ENCODE data around the gene TRAK2.
A peak's percentile ranks its signal among the peaks of the same experiment; 100 is the strongest.
"Not testable (repeated sequence)": the region's sequence is repeated elsewhere in the genome, so short reads cannot be mapped to it uniquely, and the experiment has no call there.

Gene TRAK2, protein sequence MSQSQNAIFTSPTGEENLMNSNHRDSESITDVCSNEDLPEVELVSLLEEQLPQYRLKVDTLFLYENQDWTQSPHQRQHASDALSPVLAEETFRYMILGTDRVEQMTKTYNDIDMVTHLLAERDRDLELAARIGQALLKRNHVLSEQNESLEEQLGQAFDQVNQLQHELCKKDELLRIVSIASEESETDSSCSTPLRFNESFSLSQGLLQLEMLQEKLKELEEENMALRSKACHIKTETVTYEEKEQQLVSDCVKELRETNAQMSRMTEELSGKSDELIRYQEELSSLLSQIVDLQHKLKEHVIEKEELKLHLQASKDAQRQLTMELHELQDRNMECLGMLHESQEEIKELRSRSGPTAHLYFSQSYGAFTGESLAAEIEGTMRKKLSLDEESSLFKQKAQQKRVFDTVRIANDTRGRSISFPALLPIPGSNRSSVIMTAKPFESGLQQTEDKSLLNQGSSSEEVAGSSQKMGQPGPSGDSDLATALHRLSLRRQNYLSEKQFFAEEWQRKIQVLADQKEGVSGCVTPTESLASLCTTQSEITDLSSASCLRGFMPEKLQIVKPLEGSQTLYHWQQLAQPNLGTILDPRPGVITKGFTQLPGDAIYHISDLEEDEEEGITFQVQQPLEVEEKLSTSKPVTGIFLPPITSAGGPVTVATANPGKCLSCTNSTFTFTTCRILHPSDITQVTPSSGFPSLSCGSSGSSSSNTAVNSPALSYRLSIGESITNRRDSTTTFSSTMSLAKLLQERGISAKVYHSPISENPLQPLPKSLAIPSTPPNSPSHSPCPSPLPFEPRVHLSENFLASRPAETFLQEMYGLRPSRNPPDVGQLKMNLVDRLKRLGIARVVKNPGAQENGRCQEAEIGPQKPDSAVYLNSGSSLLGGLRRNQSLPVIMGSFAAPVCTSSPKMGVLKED

DNA sequence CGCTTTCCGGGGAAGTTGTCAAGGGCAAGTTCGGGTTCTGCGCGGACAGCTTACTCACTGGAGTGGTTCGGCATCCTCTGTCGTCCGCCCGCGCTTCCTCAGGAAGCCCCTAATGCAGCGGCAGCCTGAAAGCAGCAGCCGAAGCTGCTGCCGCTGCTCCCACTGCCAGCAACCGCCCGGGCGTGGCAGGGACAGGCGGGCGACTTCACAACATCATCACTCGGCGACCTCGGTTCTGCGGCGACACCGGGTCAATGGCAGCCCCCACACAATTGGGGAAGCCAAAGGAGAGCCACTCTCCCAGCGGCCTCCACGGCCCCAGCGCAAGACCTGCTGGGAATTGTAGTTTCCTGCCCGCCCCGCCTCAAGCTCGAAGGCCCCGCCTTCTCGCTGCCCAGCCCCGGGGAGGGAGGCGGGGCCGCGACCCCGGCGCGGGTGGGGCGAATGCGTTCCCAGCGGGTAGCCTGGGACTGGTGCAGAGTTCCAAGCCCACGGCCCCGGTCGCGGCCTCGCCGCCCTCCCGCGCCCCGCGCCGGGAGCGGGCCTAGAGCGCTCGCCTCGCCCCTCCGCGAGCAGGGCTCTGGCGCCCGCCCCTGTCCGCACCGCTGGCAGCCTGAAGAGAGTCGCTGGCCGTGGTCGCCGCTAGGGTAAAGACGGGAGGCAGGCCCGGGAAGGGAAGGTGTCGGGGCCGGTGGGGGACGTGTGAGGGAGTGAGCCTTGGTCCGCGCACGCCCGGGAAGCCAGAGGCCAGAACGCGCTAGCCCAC, at the start of gene TRAK2, which contains the start of gene STRADB:
Gene TRAK2, minus strand, starts transcription at position 167 of the 766 bp plus-strand sequence. CDS start 30,951 bp downstream, outside the sequence.
Gene STRADB, plus strand, starts transcription at position 449 of the 766 bp plus-strand sequence. CDS start 3,101 bp downstream, outside the sequence.
- H3K4me3 ChIP-seq (ENCODE audit: low read depth, low read length), result peak within 1 kb of the TSS; percentile 74
- TF ChIP-seq POLR2A (IDR thresholded peaks at IDR 0.05; ENCODE audit: extremely low read depth, insufficient read length) (peak; percentile 69), MYC (IDR thresholded peaks at IDR 0.05; ENCODE audit: low read depth, low read length) (peak; percentile 79)
- TF ChIP-seq, protein P1, sequence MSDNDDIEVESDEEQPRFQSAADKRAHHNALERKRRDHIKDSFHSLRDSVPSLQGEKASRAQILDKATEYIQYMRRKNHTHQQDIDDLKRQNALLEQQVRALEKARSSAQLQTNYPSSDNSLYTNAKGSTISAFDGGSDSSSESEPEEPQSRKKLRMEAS (IDR thresholded peaks at IDR 0.05; ENCODE audit: low read depth, low read length), result peak; percentile 73
- TF ChIP-seq, protein P2, sequence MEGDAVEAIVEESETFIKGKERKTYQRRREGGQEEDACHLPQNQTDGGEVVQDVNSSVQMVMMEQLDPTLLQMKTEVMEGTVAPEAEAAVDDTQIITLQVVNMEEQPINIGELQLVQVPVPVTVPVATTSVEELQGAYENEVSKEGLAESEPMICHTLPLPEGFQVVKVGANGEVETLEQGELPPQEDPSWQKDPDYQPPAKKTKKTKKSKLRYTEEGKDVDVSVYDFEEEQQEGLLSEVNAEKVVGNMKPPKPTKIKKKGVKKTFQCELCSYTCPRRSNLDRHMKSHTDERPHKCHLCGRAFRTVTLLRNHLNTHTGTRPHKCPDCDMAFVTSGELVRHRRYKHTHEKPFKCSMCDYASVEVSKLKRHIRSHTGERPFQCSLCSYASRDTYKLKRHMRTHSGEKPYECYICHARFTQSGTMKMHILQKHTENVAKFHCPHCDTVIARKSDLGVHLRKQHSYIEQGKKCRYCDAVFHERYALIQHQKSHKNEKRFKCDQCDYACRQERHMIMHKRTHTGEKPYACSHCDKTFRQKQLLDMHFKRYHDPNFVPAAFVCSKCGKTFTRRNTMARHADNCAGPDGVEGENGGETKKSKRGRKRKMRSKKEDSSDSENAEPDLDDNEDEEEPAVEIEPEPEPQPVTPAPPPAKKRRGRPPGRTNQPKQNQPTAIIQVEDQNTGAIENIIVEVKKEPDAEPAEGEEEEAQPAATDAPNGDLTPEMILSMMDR (IDR thresholded peaks at IDR 0.05; ENCODE audit: low read depth, low read length), result no peak
- DNase-seq (ENCODE audit: low read depth), result peak; percentile 99

DNA sequence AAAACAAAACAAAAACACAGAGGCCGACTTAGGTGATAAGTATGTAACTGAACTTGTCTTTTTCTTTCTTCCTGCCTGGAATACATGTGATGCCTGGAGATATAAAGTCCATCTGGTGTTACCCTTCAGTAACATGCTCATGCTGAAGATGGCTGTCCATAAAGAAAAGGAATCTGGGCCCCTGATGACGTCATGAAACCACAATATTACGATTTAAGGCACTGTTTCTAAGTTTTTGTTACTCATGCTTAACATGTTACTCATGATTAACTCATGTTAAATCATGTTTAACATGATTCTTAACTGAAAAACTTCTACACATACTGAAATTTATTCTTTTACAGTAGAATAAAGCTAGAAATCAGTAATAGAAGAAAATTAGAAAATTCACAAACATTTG, 49.3 kb upstream of the TRAK2 start:
- TF ChIP-seq, protein P2 (IDR thresholded peaks at IDR 0.05; ENCODE audit: low read depth, low read length), result no peak
- TF ChIP-seq POLR2A (IDR thresholded peaks at IDR 0.05; ENCODE audit: extremely low read depth, insufficient read length) (no peak), MYC (IDR thresholded peaks at IDR 0.05; ENCODE audit: low read depth, low read length) (no peak)
- TF ChIP-seq, protein P1 (IDR thresholded peaks at IDR 0.05; ENCODE audit: low read depth, low read length), result no peak
- DNase-seq (ENCODE audit: low read depth), result peak; percentile 17
- no peak overlapping the region for H3K4me3 ChIP-seq (ENCODE audit: low read depth, low read length)

DNA sequence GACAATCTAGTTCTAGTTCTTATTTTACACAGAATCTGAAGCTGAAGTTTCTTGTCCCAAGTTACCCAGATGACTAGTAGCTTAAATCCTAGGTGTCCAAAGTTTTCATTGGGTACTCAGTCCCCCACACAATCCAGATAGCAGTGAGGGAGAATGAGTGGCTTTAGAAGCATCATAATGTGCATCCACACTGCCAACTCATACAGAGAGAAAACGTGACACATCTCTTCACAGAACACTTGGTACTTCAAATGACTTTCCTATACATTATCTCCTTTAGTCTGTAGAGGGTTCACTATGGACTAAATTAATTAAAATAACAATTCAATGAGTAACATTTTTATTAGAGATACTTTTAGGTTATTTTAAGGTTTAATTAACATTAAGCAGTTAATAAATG, 45.5 kb upstream of the TRAK2 start:
- TF ChIP-seq MYC (IDR thresholded peaks at IDR 0.05; ENCODE audit: low read depth, low read length) (no peak), POLR2A (IDR thresholded peaks at IDR 0.05; ENCODE audit: extremely low read depth, insufficient read length) (no peak)
- TF ChIP-seq, protein P1 (IDR thresholded peaks at IDR 0.05; ENCODE audit: low read depth, low read length), result no peak
- TF ChIP-seq, protein P2 (IDR thresholded peaks at IDR 0.05; ENCODE audit: low read depth, low read length), result no peak
- DNase-seq (ENCODE audit: low read depth), result no peak
- no peak overlapping the region for H3K4me3 ChIP-seq (ENCODE audit: low read depth, low read length)

DNA sequence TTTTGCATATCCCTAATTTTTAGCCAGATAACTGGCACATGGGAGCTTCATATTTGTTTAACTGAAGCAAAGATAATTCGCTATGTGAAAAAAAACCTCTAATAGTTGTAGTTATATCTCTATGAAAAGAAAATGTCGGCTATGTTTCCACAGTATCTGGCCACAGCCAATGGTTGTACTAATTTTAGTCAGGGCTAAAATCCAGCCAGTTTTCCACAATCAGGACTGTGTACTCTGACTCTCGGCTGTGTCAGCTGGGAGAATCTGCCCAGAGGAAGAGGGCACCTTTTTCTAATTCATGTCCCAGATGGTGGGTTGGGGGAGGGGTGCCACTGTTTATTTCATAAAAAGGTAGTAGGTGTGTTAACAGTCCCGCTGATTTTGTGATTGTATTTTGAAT, 39.0 kb upstream of the TRAK2 start:
- no peak overlapping the region for H3K4me3 ChIP-seq (ENCODE audit: low read depth, low read length)
- TF ChIP-seq MYC (IDR thresholded peaks at IDR 0.05; ENCODE audit: low read depth, low read length) (no peak), POLR2A (IDR thresholded peaks at IDR 0.05; ENCODE audit: extremely low read depth, insufficient read length) (no peak)
- TF ChIP-seq, protein P1 (IDR thresholded peaks at IDR 0.05; ENCODE audit: low read depth, low read length), result no peak
- TF ChIP-seq, protein P2 (IDR thresholded peaks at IDR 0.05; ENCODE audit: low read depth, low read length), result no peak
- DNase-seq (ENCODE audit: low read depth), result no peak

DNA sequence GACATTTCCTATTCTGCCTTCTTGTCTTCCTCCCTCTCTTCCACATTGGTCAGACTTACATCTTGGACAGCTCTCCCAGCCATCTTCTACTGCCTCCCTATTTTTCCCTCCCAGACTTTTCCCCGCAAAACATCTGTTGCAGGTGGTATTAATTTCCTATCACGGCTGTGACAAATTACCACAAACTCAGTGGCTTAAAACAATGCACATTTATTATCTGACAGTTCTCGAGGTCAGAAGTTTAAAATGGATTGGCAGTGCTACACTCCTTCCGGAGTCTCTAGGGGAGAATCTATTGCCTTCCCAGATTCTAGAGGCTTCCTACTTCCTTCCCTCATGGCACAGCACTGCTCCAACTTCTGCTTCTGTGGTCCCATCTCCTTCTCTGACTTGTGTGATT, 33.5 kb upstream of the TRAK2 start:
- no peak overlapping the region for H3K4me3 ChIP-seq (ENCODE audit: low read depth, low read length)
- TF ChIP-seq, protein P2 (IDR thresholded peaks at IDR 0.05; ENCODE audit: low read depth, low read length), result no peak
- no peak for DNase-seq (ENCODE audit: low read depth)

DNA sequence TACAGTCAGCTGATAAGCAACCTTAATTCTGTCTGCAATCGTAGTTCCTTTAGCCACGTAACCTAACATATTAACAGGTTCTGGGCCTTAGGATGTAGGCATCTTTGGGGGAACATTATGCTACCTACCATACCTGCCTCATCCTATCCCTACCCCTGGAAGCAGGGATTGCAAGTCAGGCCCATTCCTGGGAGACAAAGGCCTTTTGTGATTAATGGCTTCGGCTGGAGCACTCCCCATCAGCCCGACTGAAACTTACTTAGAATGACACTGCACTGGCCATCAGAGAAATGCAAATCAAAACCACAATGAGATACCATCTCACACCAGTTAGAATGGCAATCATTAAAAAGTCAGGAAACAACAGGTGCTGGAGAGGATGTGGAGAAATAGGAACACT, 32.5 kb upstream of the TRAK2 start:
- not testable (repeated sequence) for DNase-seq (ENCODE audit: low read depth); H3K4me3 ChIP-seq (ENCODE audit: low read depth, low read length)
